Neural progenitor cell (in vitro differentiated cells): Measurements from ENCODE around the gene ARID4B.

ENCODE experiments used
- CTCF ChIP-seq: fragments of 200-600 bp; sonication (generic); IDR thresholded peaks from 2 replicates; pipeline ENCODE4 v1.5.1; 2017; ENCODE audit warnings: antibody characterized with exemption, mild to moderate bottlenecking
- EZH2 ChIP-seq: fragments of 200-600 bp; sonication (generic); IDR thresholded peaks from 2 replicates; pipeline ENCODE4 v1.6.1; 2017; ENCODE audit warnings: antibody characterized with exemption, mild to moderate bottlenecking, moderate library complexity
- EZH2phosphoT487 ChIP-seq: fragments of 200-600 bp; sonication (generic); IDR thresholded peaks from 2 replicates; pipeline ENCODE4 v1.6.1; 2017; ENCODE audit warnings: antibody characterized with exemption

GRCh38 chr1:235160383-235160956, 167.5 kb downstream of the ARID4B start:
- no peak for TF ChIP-seq EZH2
- TF ChIP-seq CTCF = no peak
- no peak for TF ChIP-seq EZH2phosphoT487
